Thyroid gland (tissue), 4 donors: ENCODE measurements around the gene KBTBD6.

Experiments
- POLR2A ChIP-seq, 2 donors: fragments of 450-650 bp; IDR thresholded peaks; one replicate each; pipeline ENCODE4 v1.6.1; 2017; ENCODE audit warnings: antibody characterized with exemption in 2 of 2, mild to moderate bottlenecking in 2 of 2, moderate library complexity in 1 of 2
- TF ChIP-seq, protein P1 (sequence below), 6 experiments: fragments of 200-600 bp in 3 of 6; fragments of 450-650 bp in 3 of 6; sonication (generic) in 3 of 6; IDR thresholded peaks; one replicate each; pipeline ENCODE4 v1.5.1; 2016 to 2019; ENCODE audit warnings: antibody characterized with exemption in 6 of 6, mild to moderate bottlenecking in 2 of 6, inconsistent platforms in 1 of 6, moderate library complexity in 1 of 6

DNA sequence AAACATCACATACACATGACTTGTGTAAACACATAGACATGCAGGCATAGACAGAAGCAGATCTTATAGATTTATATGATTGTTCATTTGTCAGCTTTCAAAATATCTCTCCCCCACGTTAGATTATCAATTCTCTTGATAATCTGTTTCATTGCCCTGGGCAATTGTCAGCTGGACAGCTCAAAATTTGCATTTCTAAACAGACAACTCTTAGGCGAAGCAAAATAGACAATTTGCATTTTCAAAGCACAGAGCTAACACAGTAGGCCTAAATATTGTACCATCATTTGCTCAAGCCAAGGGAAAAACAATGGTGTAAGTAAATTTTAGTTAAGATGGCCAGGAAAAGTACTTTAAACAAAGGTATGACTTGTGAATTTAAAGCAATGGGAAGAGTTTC lies 24.0 kb upstream of the KBTBD6 start:
- TF ChIP-seq, protein P1, sequence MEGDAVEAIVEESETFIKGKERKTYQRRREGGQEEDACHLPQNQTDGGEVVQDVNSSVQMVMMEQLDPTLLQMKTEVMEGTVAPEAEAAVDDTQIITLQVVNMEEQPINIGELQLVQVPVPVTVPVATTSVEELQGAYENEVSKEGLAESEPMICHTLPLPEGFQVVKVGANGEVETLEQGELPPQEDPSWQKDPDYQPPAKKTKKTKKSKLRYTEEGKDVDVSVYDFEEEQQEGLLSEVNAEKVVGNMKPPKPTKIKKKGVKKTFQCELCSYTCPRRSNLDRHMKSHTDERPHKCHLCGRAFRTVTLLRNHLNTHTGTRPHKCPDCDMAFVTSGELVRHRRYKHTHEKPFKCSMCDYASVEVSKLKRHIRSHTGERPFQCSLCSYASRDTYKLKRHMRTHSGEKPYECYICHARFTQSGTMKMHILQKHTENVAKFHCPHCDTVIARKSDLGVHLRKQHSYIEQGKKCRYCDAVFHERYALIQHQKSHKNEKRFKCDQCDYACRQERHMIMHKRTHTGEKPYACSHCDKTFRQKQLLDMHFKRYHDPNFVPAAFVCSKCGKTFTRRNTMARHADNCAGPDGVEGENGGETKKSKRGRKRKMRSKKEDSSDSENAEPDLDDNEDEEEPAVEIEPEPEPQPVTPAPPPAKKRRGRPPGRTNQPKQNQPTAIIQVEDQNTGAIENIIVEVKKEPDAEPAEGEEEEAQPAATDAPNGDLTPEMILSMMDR (IDR thresholded peaks at IDR 0.05): no peak
- no peak for TF ChIP-seq POLR2A (IDR thresholded peaks at IDR 0.05)
